Fibroblast of skin of right biceps (primary cell): Measurements from ENCODE around the gene DOLK.
A peak's percentile ranks its signal among the peaks of the same experiment; 100 is the strongest.
"Not testable (repeated sequence)": the region's sequence is repeated elsewhere in the genome, so short reads cannot be mapped to it uniquely, and the experiment has no call there.

Source experiments
- DNase-seq: peaks from one replicate; pipeline ENCODE4 v3.0.0-alpha.2; 2013

The DOLK gene

GRCh38 chr9:128947527-128948301, at the start of gene DOLK, which contains the start of gene NUP188:
Gene DOLK, minus strand, starts transcription at chr9:128947603. Its CDS starts 300 bp downstream, at chr9:128947303.
Gene NUP188, plus strand, starts transcription at chr9:128947699. Its CDS starts 21 bp downstream, at chr9:128947720.
- peak; percentile 92 for DNase-seq

DNA sequence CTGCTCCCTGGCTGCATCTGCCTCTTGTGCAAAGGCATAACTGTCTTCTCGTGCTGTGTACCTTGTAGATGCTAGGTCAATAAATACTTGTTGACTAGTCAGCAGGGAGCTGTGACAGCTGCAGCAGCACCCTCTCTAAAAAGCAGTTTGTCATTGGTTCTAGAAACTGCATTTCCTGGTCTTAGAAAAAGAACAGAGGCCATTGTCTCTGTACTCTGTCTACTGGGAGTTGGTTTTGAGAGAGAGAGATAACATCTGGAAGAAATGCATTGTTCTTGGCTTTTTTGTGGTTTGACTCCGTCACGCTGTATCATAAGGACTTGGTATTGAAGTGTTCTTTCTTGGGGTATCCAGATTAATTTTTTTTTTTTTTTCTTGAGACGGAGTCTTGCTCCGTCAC, 48.4 kb upstream of the DOLK start:
- peak; percentile 26 for DNase-seq

DNA sequence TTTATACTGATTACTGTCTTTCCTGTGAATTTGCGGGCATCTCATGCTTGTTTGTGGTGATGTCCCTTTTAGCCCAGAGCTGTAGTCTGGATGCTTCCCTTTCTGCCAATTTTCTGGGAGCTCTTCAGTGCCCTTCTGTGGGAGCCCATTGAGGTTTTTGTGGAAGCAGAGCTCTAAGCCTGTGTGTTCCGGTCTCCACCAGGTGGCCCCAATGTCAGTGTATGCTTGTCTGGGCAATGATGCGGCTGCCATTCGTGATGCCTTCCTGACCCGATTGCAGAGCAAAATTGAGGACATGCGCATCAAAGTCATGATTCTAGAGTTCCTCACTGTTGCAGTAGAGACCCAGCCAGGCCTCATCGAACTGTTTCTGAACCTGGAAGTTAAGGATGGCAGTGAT, 45.6 kb upstream of the DOLK start:
- DNase-seq, result no peak

GRCh38 chr9:128987805-128988204, 40.4 kb upstream of the DOLK start:
- DNase-seq, result peak; percentile 78

DNA sequence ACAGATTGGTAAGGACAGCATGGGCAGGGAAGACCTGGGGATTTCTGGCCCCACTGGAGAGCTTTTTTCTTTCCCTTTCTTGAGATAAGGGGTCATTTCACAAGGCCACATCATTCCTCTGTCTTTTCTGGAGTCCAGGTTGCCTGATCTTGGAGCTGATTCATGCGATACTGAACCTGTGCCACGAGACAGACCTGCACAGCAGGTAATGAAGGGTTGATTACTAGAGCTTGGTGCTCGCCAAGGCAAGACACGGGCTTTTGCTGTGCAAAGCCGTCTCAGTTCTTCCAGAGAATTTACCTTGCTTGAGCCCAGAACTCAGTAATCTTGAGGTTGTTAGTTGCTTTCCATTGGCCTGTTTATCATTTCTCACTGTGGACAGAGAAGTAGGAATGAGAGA, 39.3 kb upstream of the DOLK start:
- DNase-seq, result no peak

DNA sequence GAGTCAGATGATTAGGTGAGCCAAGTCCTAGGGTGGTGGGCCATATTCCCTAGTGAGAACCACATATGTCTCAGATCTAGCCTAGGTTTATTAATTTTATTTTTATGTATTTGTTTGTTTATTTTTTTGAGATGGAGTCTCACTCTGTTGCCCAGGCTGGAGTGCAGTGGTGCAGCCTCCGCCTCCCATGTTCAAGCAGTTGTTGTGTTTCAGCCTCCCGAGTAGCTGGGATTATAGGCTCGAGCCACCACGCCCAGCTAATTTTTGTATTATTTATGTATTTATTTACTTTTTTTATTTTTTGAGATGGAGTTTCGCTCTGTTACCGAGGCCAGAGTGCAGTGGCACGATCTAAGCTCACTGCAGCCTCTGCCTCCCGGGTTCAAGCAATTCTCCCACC, 36.1 kb upstream of the DOLK start:
- no peak for DNase-seq

DNA sequence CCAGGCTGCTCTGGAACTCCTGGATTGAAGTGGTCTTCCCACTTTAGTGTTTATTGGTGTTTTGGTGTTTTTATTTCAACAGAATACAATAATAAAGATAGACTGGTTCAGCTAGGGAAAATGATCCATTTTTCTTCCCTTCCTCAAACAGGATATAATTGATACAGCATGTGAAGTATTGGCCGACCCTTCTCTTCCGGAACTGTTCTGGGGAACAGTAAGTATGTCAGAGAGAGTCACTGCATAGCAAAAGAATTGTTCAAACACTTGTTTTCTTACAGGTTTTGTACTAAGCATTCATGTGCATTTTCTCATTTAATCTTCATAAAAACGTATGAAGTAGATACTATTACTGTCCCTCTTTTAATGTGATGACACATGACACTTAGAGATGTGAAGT, 31.7 kb upstream of the DOLK start:
- DNase-seq, result no peak

- peak; percentile 62 for DNase-seq
These were observed 25.6 kb upstream of the DOLK start for GRCh38 chr9:128972956-128973355.

DNA sequence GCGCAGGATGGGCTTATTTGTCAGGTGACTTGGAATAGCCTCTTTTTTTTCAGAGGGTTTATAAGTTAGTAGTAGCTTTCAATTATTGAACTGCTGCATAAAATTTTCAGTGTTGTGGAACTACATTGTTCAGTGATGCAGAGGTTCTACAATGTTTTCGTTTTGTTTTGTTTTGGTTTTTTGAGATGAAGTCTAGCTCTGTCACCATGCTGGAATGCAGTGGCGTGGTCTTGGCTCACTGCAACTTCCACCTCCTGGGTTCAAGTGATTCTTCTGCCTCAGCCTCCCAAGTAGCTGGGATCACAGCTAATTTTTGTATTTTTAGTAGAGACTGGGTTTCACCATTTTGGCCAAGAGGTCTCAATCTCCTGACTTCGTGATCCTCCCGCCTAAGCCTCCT, 22.1 kb upstream of the DOLK start:
- peak; percentile 25 for DNase-seq

- DNase-seq, result not testable (repeated sequence)
These were observed 14.0 kb upstream of the DOLK start for GRCh38 chr9:128961403-128961802.

DNA sequence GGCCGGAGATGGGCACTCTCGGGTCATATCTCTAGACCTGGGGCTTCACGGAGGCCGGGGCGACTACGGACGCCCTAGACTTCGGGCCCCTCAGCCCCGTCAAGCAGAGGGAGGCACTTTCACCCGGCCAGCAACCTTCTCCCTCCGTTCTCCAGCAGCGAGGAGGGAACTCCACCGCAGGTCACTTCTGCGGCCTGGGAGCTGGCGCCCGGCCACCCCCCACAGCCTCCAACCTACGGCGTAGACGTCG, 201 bp downstream of the DOLK start:
- no peak for DNase-seq

- peak; percentile 17 for DNase-seq
These were observed 679 bp downstream of the DOLK start for GRCh38 chr9:128946571-128947276.

- no peak for DNase-seq
These were observed 1.5 kb downstream of the DOLK start for GRCh38 chr9:128945798-128946501.

DNA sequence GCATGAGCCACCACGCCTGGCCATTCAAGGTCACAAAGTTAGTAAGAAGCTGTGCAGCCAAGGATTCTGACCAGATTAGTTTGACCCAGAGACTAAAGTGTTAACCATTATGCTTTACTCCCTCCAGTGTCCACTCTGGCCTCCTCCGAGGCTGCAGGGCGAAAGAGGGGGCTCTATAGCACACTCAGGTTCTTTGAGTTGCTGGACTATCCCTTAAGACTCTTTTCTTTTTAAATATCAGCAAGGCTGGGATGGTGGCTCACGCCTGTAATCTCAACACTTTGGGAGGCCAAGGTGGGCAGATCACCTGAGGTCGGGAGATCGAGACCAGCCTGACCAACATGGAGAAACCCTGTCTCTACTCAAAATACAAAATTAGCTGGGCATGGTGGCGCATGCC, 2.4 kb downstream of the DOLK start:
- DNase-seq, result not testable (repeated sequence)

DNA sequence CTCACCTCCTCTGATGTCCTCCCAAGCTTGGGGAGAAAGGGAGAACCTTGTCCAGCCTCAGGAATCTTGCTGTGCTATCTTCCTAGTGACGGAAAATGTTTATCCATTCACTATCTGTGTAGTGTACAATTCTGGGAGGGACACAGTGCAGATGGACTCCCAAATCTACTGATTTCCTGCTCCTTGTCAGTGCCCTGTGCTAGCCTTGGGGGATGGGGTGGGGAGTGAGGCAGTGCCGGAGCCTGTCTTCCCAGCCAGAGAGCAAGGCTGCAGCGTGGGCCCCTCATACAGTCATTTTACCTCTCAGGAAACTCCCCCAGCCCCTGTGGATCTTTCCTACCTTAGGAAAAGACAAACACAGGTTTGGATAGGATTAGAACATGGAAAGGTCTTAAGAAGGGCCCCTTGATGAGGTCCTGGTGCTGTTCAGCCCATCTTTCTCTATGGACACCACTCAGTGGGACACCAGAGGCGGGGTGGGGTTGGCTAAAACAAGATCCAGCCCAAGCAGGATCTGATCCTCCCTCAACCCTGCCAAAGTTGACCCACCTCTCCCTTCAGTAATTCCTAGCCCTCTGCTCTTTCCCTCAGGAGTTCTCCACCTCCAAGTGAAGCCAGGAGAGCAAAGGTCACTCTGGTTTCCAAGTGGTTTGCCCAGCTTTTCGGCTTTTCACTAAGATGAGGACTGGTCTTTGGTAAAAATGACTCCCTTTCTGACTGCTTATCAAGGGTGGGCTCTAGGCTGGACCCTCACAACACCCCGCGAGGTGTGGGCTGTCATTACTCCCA, 3.4 kb downstream of the DOLK start:
- no peak for DNase-seq

DNA sequence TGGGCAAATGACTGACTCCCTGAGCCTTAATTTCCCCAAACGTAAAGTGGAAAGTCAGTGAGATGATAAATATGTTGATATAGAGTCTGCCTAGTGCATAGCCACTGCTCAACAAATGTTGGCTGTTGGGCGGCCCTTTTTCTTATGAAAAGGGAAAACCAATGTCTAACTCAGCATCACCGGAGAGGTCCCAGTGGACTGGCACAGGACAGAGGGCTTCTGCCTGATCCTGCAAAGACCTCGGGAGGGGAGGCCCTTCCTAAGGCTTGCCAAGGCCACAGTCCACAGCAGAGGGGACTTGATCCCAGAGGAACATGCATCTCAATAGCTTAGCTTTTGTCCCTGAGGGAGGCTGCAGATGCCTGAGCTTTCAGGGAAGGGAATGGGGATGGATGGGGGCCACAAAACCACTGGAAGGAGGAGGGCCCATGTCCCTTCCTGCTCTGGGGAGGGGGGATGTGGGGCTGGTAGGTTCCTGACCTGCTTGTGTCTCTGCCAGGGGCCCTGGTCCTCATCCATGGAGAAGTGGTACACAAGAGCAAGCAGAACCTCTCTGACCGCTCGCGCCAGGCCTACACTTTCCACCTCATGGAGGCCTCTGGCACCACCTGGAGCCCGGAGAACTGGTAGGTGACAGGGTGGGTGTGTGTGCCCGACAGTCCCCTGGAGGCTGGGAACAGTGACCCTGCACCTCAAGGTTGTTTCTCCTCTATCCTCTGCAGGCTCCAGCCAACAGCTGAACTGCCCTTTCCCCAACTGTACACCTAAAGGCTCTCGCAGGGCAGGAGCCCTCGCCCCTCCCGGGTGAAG, 6.3 kb downstream of the DOLK start:
- DNase-seq, result no peak

GRCh38 chr9:128940271-128940921, 7.0 kb downstream of the DOLK start:
- DNase-seq, result no peak

DNA sequence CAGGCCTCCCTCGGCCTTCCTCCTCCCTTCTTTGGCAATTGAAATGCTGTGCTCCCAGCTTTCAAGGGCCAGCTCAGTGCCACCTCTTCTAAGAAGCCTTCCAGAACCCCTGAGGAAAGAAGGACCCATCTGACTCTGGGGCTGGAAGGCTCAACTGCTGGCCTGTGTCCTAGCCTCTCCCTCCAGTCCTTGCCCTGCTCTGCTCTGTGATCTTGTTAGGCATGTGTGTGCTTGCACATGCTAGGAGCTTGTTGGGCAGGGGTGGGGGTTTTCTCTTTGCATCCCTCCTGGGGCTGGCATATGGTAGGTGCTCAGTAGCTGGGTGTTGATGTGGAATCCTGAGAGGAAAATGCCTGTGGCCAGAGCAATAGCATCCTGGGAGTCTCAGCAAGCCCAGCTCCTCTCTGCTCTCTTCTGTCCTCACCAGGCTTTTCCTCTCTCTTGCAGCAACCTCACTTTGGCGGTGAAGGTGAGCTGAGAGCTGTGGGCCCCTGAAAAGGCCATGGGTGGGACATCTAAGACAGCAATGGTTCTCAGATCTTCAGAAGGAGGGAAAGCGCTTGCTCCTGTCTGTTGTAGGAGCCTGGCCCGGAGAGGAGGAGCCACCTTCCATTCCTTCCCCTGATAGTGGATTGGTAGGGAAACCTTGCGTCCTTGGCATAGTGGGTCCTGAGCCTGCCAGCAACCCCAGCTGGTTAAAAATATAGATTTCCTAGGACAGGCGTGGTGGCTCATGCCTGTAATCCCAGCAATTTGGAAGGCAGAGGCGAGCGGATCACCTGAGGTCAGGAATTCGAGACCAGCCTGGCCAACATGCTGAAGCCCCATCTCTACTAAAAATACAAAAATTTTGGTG, 9.9 kb downstream of the DOLK start:
- DNase-seq, result no peak

- no peak for DNase-seq
These were observed 11.1 kb downstream of the DOLK start for GRCh38 chr9:128936171-128936865.

GRCh38 chr9:128933731-128934130, 13.7 kb downstream of the DOLK start:
- DNase-seq, result no peak
